Measurements from ENCODE around the gene RELCH. TPM values are rescaled to one million over a fixed set of nuclear protein-coding genes. Genes with fewer than 3 reads are reported as not detected.

The RELCH gene
- total RNA-seq, 2 donors from 2014 or later, result 36.0 to 48.9 TPM

GRCh38 chr18:62332431-62332830, 145.4 kb downstream of the RELCH start:
- Histone ChIP-seq H3K9me3 (no peaks in the 10 kb centered on the region), H3K4me1 (ENCODE audit: control insufficient read depth in 1 of 2, low read depth in 2 of 2) (peaks cover 5 to 6% of the 10 kb centered on the region in 2 donors), H3K36me3 (no peaks in the 10 kb centered on the region), H3K27ac (no peak overlapping the region), H3K27me3 (replicated peaks; ENCODE audit: insufficient read depth) (peaks cover 6% of the 10 kb centered on the region), H3K4me3 (no peak overlapping the region)
- ATAC-seq (ENCODE audit: insufficient number of reproducible peaks, low FRiP score, low read depth) (no peak), DNase-seq (ENCODE audit: low spot score) (no peak)
- no peak for TF ChIP-seq CTCF (IDR thresholded peaks at IDR 0.05)

DNA sequence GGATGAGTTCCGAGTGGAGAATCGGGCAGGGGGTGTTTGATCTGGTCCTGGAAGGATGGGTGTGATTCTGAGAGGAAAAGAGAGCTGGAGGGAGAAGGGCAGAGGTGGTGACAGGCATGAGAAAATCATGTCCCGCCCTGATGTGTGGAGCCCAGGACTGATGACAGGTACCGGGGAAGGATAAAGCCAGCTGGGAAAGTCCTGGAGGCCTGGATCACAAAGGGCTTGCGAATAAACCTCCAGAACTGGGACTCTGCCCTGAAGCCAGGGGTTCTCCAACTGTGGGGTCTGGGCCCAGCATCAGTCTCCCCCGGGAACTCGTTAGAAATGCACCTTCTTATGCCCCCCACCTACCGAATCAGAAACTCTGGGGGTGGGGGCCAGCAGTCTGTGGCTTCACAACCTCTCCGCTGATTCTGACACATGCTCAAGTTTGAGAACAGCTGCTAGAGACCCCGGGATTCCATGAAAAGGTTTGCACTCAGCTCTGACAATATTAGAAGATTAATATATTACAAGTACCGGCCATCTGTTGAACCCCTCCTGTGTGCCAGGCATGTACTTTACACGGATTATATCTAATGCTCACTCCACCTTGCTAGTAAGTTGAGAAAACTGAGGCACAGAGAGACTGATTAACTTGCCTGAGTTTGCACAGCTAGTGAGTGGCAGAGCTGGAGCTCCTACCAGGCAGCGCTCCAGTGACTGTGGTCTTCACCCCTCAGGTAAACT, 146.1 kb downstream of the RELCH start:
- H3K27ac ChIP-seq, result no peak overlapping the region
- no peaks in the 10 kb centered on the region for H3K9me3 ChIP-seq
- peaks cover 5 to 6% of the 10 kb centered on the region in 2 donors for H3K4me1 ChIP-seq (ENCODE audit: control insufficient read depth in 1 of 2, low read depth in 2 of 2)
- ATAC-seq (ENCODE audit: insufficient number of reproducible peaks, low FRiP score, low read depth), result no peak
- no peak for DNase-seq (ENCODE audit: low spot score)
- no peaks in the 10 kb centered on the region for H3K36me3 ChIP-seq
- no peak overlapping the region for H3K4me3 ChIP-seq
- no peaks in the 10 kb centered on the region for H3K27me3 ChIP-seq (replicated peaks; ENCODE audit: insufficient read depth)
- no peak for TF ChIP-seq CTCF (IDR thresholded peaks at IDR 0.05)

- TF ChIP-seq CTCF (IDR thresholded peaks at IDR 0.05), result no peak
- Histone ChIP-seq H3K9me3 (no peaks in the 10 kb centered on the region), H3K36me3 (no peaks in the 10 kb centered on the region), H3K4me1 (ENCODE audit: control insufficient read depth in 1 of 2, low read depth in 2 of 2) (peaks cover 5 to 6% of the 10 kb centered on the region in 2 donors), H3K27me3 (replicated peaks; ENCODE audit: insufficient read depth) (no peaks in the 10 kb centered on the region), H3K4me3 (no peak overlapping the region), H3K27ac (no peak overlapping the region)
- DNase-seq (ENCODE audit: low spot score) (no peak), ATAC-seq (ENCODE audit: insufficient number of reproducible peaks, low FRiP score, low read depth) (no peak)
These were observed 147.1 kb downstream of the RELCH start for GRCh38 chr18:62334120-62334519.

GRCh38 chr18:62335494-62335893, 148.4 kb downstream of the RELCH start:
- Histone ChIP-seq H3K27me3 (replicated peaks; ENCODE audit: insufficient read depth) (no peaks in the 10 kb centered on the region), H3K4me3 (no peak overlapping the region), H3K4me1 (ENCODE audit: control insufficient read depth in 1 of 2, low read depth in 2 of 2) (no peaks in the 10 kb centered on the region), H3K36me3 (no peaks in the 10 kb centered on the region), H3K27ac (no peak overlapping the region), H3K9me3 (no peaks in the 10 kb centered on the region)
- ATAC-seq (ENCODE audit: insufficient number of reproducible peaks, low FRiP score, low read depth) (no peak), DNase-seq (ENCODE audit: low spot score) (no peak)
- no peak for TF ChIP-seq CTCF (IDR thresholded peaks at IDR 0.05)

- no peaks in the 10 kb centered on the region for H3K27me3 ChIP-seq (replicated peaks; ENCODE audit: insufficient read depth)
- TF ChIP-seq CTCF (IDR thresholded peaks at IDR 0.05), result no peak
- H3K4me3 ChIP-seq, result no peak overlapping the region
- DNase-seq (ENCODE audit: low spot score) (no peak), ATAC-seq (ENCODE audit: insufficient number of reproducible peaks, low FRiP score, low read depth) (no peak)
- no peaks in the 10 kb centered on the region for H3K9me3 ChIP-seq
- no peaks in the 10 kb centered on the region for H3K36me3 ChIP-seq
- H3K27ac ChIP-seq, result no peak overlapping the region
- H3K4me1 ChIP-seq (ENCODE audit: control insufficient read depth in 1 of 2, low read depth in 2 of 2), result no peaks in the 10 kb centered on the region
These were observed 149.6 kb downstream of the RELCH start for GRCh38 chr18:62336618-62337017.
